Smooth muscle cell (in vitro differentiated cells): Measurements from ENCODE around the gene GNAZ. TPM values are rescaled to one million over a fixed set of nuclear protein-coding genes. Genes with fewer than 3 reads are reported as not detected.

Source experiments
- DNase-seq: peaks from one replicate; lab custom pipeline; 2025; ENCODE audit not compliant: unreplicated experiment; lab: John Stamatoyannopoulos, UW
- H2AFZ ChIP-seq: fragments of 200-600 bp; sonication (generic); 2 replicates; pipeline ENCODE4 v1.6.0; 2016; ENCODE audit warnings: antibody characterized with exemption, low read depth, mild to moderate bottlenecking
- H3F3A ChIP-seq: fragments of 200-600 bp; sonication (generic); 2 replicates; pipeline ENCODE4 v1.6.0; 2017; ENCODE audit warnings: antibody characterized with exemption, low read depth
- H3K27ac ChIP-seq: fragments of 200-600 bp; sonication (generic); 2 replicates; pipeline ENCODE4 v1.5.1; 2016; ENCODE audit warnings: low read depth, mild to moderate bottlenecking
- H3K27me3 ChIP-seq: fragments of 200-600 bp; sonication (generic); 2 replicates; pipeline ENCODE4 v1.6.1; 2016; ENCODE audit warnings: low read depth, mild to moderate bottlenecking
- H3K36me3 ChIP-seq: fragments of 200-600 bp; sonication (generic); 2 replicates; pipeline ENCODE4 v1.5.1; 2016; ENCODE audit warnings: low read depth
- H3K4me1 ChIP-seq: fragments of 200-600 bp; sonication (generic); 2 replicates; pipeline ENCODE4 v1.5.1; 2016; ENCODE audit warnings: low read depth
- H3K4me2 ChIP-seq: fragments of 200-600 bp; sonication (generic); 2 replicates; pipeline ENCODE4 v1.6.0; 2016; ENCODE audit warnings: mild to moderate bottlenecking
- H3K4me3 ChIP-seq: fragments of 200-600 bp; sonication (generic); 2 replicates; pipeline ENCODE4 v1.5.1; 2016; ENCODE audit warnings: mild to moderate bottlenecking
- H3K79me2 ChIP-seq: fragments of 200-600 bp; sonication (generic); 2 replicates; pipeline ENCODE4 v1.6.0; 2016; ENCODE audit warnings: low read depth, mild to moderate bottlenecking
- H3K9ac ChIP-seq: fragments of 200-600 bp; sonication (generic); 2 replicates; pipeline ENCODE4 v1.6.0; 2016; ENCODE audit warnings: low read depth
- H3K9me3 ChIP-seq: fragments of 200-600 bp; sonication (generic); replicated peaks from 2 replicates; pipeline ENCODE4 v1.5.1; 2016; ENCODE audit warnings: low read depth
- H4K20me1 ChIP-seq: fragments of 200-600 bp; sonication (generic); 2 replicates; pipeline ENCODE4 v1.6.0; 2016; ENCODE audit warnings: low read depth
- WGBS: methylation state at CpG from one replicate; pipeline ENCODE4 v1.1.7; 2016; ENCODE audit warnings: low lambda C conversion rate; 5-methylcytosine and 5-hydroxymethylcytosine counted together
- polyA plus RNA-seq: library from polyadenylated mRNA; unstranded; fragments of >200 nt; fragmentation: Nextera tagmentation; extraction: Ambion mirVana; gene quantifications from 2 replicates; pipeline ENCODE4 v1.2.1, GENCODE V29; 2016
- total RNA-seq: library from RNA; depleted of rRNA; stranded (reverse); fragments of >200 nt; gene quantifications from 2 replicates; pipeline ENCODE4 v1.2.3, GENCODE V29; 2014
- TF ChIP-seq, protein P1 (sequence below): fragments of 200-600 bp; sonication (generic); IDR thresholded peaks from 2 replicates; pipeline ENCODE4 v1.5.1; 2017; ENCODE audit warnings: borderline replicate concordance, mild to moderate bottlenecking, antibody characterized with exemption; ENCODE audit not compliant: insufficient read depth, poor library complexity, severe bottlenecking

GNAZ gene
- total and polyA plus RNA-seq, 2 experiments from 2014 or later: 0.50 to 1.2 TPM

DNA sequence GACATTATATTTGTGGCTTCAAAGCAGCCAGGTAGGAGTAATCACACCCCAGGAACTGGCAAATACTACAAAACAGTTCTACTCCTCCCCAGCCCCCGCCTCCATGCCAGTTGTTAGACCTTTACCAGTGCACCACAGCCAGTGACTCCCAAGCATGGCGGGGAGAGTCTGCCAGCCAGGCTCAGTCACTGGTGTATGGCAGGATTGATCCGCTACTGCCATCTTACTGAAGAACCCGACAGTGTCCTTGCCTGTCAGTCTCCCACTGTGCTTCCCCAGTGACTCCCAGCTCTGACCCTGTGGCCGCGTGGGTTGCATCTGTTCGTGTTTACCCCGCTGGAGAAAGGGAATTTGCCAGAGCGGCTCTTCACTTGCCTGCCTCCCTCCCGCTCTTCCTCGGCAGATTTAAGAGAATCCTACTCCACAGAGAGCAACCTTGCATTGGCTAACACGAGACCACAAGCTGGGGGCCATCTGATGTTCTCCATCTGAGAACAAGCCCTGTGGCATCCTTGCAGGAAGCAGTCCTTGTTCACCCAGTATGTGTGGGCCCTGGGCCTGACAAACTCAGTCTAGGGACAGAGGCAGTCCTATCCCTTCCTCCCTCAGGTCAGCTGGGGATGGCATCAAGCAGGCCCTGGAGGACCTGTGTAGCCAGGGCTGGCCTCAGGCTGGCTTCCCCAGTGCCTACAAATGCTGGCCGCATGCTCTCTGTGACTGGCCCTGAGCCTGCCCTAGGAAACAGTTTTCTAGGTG is 33.1 kb downstream of the GNAZ start:
- no peak for DNase-seq
- no peaks in the 10 kb centered on the region for H4K20me1 ChIP-seq
- no peaks in the 10 kb centered on the region for H3F3A ChIP-seq
- H3K27me3 ChIP-seq: no peaks in the 10 kb centered on the region
- TF ChIP-seq, protein P1, sequence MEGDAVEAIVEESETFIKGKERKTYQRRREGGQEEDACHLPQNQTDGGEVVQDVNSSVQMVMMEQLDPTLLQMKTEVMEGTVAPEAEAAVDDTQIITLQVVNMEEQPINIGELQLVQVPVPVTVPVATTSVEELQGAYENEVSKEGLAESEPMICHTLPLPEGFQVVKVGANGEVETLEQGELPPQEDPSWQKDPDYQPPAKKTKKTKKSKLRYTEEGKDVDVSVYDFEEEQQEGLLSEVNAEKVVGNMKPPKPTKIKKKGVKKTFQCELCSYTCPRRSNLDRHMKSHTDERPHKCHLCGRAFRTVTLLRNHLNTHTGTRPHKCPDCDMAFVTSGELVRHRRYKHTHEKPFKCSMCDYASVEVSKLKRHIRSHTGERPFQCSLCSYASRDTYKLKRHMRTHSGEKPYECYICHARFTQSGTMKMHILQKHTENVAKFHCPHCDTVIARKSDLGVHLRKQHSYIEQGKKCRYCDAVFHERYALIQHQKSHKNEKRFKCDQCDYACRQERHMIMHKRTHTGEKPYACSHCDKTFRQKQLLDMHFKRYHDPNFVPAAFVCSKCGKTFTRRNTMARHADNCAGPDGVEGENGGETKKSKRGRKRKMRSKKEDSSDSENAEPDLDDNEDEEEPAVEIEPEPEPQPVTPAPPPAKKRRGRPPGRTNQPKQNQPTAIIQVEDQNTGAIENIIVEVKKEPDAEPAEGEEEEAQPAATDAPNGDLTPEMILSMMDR: no peak
- no peaks in the 10 kb centered on the region for H3K9me3 ChIP-seq
- WGBS: 89% methylated on average over 13 of the region's 13 CpGs
- H3K27ac ChIP-seq: no peak overlapping the region
- H3K9ac ChIP-seq: no peak overlapping the region
- H3K79me2 ChIP-seq: no peaks in the 10 kb centered on the region
- no peak overlapping the region for H3K4me3 ChIP-seq
- no peak overlapping the region for H3K4me2 ChIP-seq
- H3K4me1 ChIP-seq: no peaks in the 10 kb centered on the region
- H3K36me3 ChIP-seq: no peaks in the 10 kb centered on the region
- H2AFZ ChIP-seq: no peak overlapping the region

DNA sequence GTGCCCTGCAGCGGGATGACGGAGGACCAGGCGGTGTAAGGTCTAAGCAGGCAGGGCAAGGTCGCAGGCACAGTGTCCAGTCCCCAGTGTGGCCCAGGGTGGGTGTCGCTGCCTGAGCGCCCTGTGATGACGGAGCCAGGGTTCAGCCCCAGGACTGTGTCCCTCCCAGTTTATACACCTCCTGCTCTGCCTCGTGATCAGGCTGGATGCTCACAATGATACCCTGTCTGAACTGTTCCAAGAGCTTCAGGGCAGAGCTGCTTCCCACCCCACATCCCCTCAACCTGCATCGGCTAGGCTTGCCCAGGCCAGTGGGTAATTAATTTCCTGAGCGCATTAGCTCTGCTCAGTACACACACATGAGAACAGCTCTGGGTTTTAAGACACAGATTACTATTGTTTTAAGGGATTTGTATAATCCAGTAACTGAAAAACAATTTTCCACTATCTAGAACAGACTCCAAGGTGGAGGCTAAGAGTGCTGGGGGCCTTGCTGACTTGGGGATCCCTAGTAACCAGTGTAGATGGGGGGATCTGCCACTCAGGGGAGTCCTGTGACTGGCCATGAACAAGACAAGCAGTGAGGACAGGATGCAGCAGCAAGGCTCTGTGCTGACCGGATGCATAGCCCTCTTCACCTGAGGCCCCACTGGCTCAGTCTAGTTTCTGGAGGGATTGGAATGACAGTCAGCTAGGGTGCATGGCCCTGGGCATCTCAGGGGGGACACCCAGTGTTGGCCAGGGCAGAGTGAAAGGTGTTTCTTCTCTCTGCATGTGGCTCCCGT is 34.1 kb downstream of the GNAZ start:
- Histone ChIP-seq H3K27ac (no peak overlapping the region), H3K4me2 (no peak overlapping the region), H3K36me3 (no peaks in the 10 kb centered on the region), H3K4me1 (no peaks in the 10 kb centered on the region), H3K27me3 (no peaks in the 10 kb centered on the region), H3K4me3 (no peak overlapping the region), H3K9ac (no peak overlapping the region), H3K9me3 (no peaks in the 10 kb centered on the region), H4K20me1 (no peaks in the 10 kb centered on the region), H3K79me2 (no peaks in the 10 kb centered on the region), H3F3A (no peaks in the 10 kb centered on the region), H2AFZ (no peak overlapping the region)
- TF ChIP-seq, protein P1: no peak
- 95% methylated on average over 8 of the region's 12 CpGs for WGBS
- DNase-seq: no peak

GRCh38 chr22:23105304-23105703 is 35.0 kb downstream of the GNAZ start:
- Histone ChIP-seq H2AFZ (no peak overlapping the region), H3K36me3 (no peaks in the 10 kb centered on the region), H4K20me1 (no peaks in the 10 kb centered on the region), H3F3A (no peaks in the 10 kb centered on the region), H3K27ac (no peak overlapping the region), H3K4me2 (no peak overlapping the region), H3K27me3 (no peaks in the 10 kb centered on the region), H3K9ac (no peak overlapping the region), H3K4me3 (no peak overlapping the region), H3K9me3 (no peaks in the 10 kb centered on the region), H3K4me1 (no peaks in the 10 kb centered on the region), H3K79me2 (no peaks in the 10 kb centered on the region)
- WGBS: 89% methylated on average over 5 of the region's 5 CpGs
- no peak for DNase-seq
- TF ChIP-seq, protein P1: no peak
